Liver (tissue), 2 donors: ENCODE results near the gene NFE2L2.

Experiments
- CTCF ChIP-seq: fragments of 150-350 bp; IDR thresholded peaks from 2 replicates; pipeline ENCODE4 v1.5.1; 2017; ENCODE audit warnings: improper control_type of control experiment, low read depth, low read length; ENCODE audit not compliant: missing input control
- MAX ChIP-seq: IDR thresholded peaks from 2 replicates; pipeline ENCODE4 v1.6.1; 2016; ENCODE audit warnings: antibody characterized with exemption
- REST ChIP-seq: IDR thresholded peaks from 2 replicates; pipeline ENCODE4 v1.6.1; 2016; ENCODE audit warnings: antibody characterized with exemption, mild to moderate bottlenecking
- YY1 ChIP-seq: IDR thresholded peaks from 2 replicates; pipeline ENCODE4 v1.6.1; 2016; ENCODE audit warnings: antibody characterized with exemption, mild to moderate bottlenecking
- donor health status: healthy.

- TF ChIP-seq YY1 (no peak), CTCF (no peak), MAX (no peak), REST (no peak)
Measured at GRCh38 chr2:177243476-177243875, 21.1 kb downstream of the NFE2L2 start.
